ENCODE measurements around the gene ST3GAL3. TPM values are rescaled to one million over a fixed set of nuclear protein-coding genes. Genes with fewer than 3 reads are reported as not detected.
A peak's percentile ranks its signal among the peaks of the same experiment; 100 is the strongest.
"Not testable (repeated sequence)": the region's sequence is repeated elsewhere in the genome, so short reads cannot be mapped to it uniquely, and the experiment has no call there.

The ST3GAL3 gene
- polyA plus RNA-seq, 3 donors from 2014 or later, result 0.08 to 8.1 (median 3.8) TPM

GRCh38 chr1:43708002-43708410 lies 670 bp downstream of the ST3GAL3 start:
- Mint-ChIP-seq H3K4me3 (peak overlapping the region; percentile 88 to 90 (median 90)), H3K27ac (peak overlapping the region; percentile 55 to 89 (median 74)), H3K4me1 (peaks cover 19 to 23% of the 10 kb centered on the region in 2 donors), H3K27me3 (ENCODE audit: low read depth in 3 of 3) (peaks cover 2 to 5% (median 2%) of the 10 kb centered on the region in 3 donors), H3K36me3 (peaks cover 7 to 11% (median 8%) of the 10 kb centered on the region in 3 donors), H3K9me3 (no peaks in the 10 kb centered on the region)
- DNase-seq, result no peak

- Mint-ChIP-seq H3K36me3 (peaks cover 0 to 5% (median 0%) of the 10 kb centered on the region in 3 donors), H3K27ac (no peak overlapping the region), H3K27me3 (ENCODE audit: low read depth in 3 of 3) (peaks cover 1 to 2% (median 2%) of the 10 kb centered on the region in 3 donors), H3K4me3 (no peak overlapping the region), H3K9me3 (no peaks in the 10 kb centered on the region), H3K4me1 (peaks cover 22 to 23% of the 10 kb centered on the region in 2 donors)
- no peak for DNase-seq
Observed at GRCh38 chr1:43711049-43711448, 3.7 kb downstream of the ST3GAL3 start.

- H3K4me1 Mint-ChIP-seq, result peaks cover 17 to 18% of the 10 kb centered on the region in 2 donors
- no peak overlapping the region for H3K4me3 Mint-ChIP-seq
- peaks cover 1 to 2% (median 2%) of the 10 kb centered on the region in 3 donors for H3K27me3 Mint-ChIP-seq (ENCODE audit: low read depth in 3 of 3)
- no peaks in the 10 kb centered on the region for H3K9me3 Mint-ChIP-seq
- H3K36me3 Mint-ChIP-seq, result peaks cover 0 to 5% (median 0%) of the 10 kb centered on the region in 3 donors
- DNase-seq, result no peak
- no peak overlapping the region for H3K27ac Mint-ChIP-seq
Observed at GRCh38 chr1:43711524-43712386, 4.4 kb downstream of the ST3GAL3 start.

GRCh38 chr1:43716559-43717281 lies 9.4 kb downstream of the ST3GAL3 start:
- Mint-ChIP-seq H3K9me3 (no peaks in the 10 kb centered on the region), H3K27me3 (ENCODE audit: low read depth in 3 of 3) (no peaks in the 10 kb centered on the region), H3K27ac (peak overlapping the region in 1 of 6 donors; percentile 1), H3K4me3 (no peak overlapping the region), H3K36me3 (no peaks in the 10 kb centered on the region), H3K4me1 (peaks cover 0 to 3% of the 10 kb centered on the region in 2 donors)
- DNase-seq, result no peak

GRCh38 chr1:43719063-43719462 lies 11.7 kb downstream of the ST3GAL3 start:
- no peaks in the 10 kb centered on the region for H3K9me3 Mint-ChIP-seq
- H3K27ac Mint-ChIP-seq, result no peak overlapping the region
- no peak for DNase-seq
- H3K4me3 Mint-ChIP-seq, result no peak overlapping the region
- peaks cover 0 to 3% of the 10 kb centered on the region in 2 donors for H3K4me1 Mint-ChIP-seq
- no peaks in the 10 kb centered on the region for H3K36me3 Mint-ChIP-seq
- peaks cover 0 to 2% (median 0%) of the 10 kb centered on the region in 3 donors for H3K27me3 Mint-ChIP-seq (ENCODE audit: low read depth in 3 of 3)

GRCh38 chr1:43719670-43720419 lies 12.5 kb downstream of the ST3GAL3 start:
- not testable (repeated sequence) for H3K27ac Mint-ChIP-seq; H3K27me3 Mint-ChIP-seq (ENCODE audit: low read depth in 3 of 3)

GRCh38 chr1:43722810-43723209 lies 15.5 kb downstream of the ST3GAL3 start:
- H3K27me3 Mint-ChIP-seq (ENCODE audit: low read depth in 3 of 3), result peaks cover 0 to 2% (median 1%) of the 10 kb centered on the region in 3 donors
- no peak overlapping the region for H3K27ac Mint-ChIP-seq
- no peaks in the 10 kb centered on the region for H3K36me3 Mint-ChIP-seq
- H3K9me3 Mint-ChIP-seq, result no peaks in the 10 kb centered on the region
- DNase-seq, result no peak
- no peak overlapping the region for H3K4me3 Mint-ChIP-seq
- H3K4me1 Mint-ChIP-seq, result peaks cover 0 to 6% of the 10 kb centered on the region in 2 donors

More at GRCh38 chr1:43719670-43720419, 12.5 kb downstream of the ST3GAL3 start:
- not testable (repeated sequence) for DNase-seq, H3K4me1 Mint-ChIP-seq, H3K4me3 Mint-ChIP-seq, H3K36me3 Mint-ChIP-seq, H3K9me3 Mint-ChIP-seq

GRCh38 chr1:43729816-43730463 lies 22.6 kb downstream of the ST3GAL3 start:
- H3K27ac Mint-ChIP-seq, result no peak overlapping the region
- H3K27me3 Mint-ChIP-seq (ENCODE audit: low read depth in 3 of 3), result no peaks in the 10 kb centered on the region
- H3K4me1 Mint-ChIP-seq, result no peaks in the 10 kb centered on the region
- no peaks in the 10 kb centered on the region for H3K9me3 Mint-ChIP-seq
- DNase-seq, result no peak
- peaks cover 2 to 3% (median 3%) of the 10 kb centered on the region in 3 donors for H3K36me3 Mint-ChIP-seq
- H3K4me3 Mint-ChIP-seq, result no peak overlapping the region

GRCh38 chr1:43731867-43732531 lies 24.7 kb downstream of the ST3GAL3 start:
- Mint-ChIP-seq H3K36me3 (peaks cover 8 to 17% (median 11%) of the 10 kb centered on the region in 3 donors), H3K27me3 (ENCODE audit: low read depth in 3 of 3) (no peaks in the 10 kb centered on the region), H3K27ac (no peak overlapping the region), H3K4me1 (peaks cover under 1 to 5% of the 10 kb centered on the region in 2 donors), H3K4me3 (no peak overlapping the region), H3K9me3 (no peaks in the 10 kb centered on the region)
- DNase-seq, result no peak

- peaks cover 5 to 18% (median 11%) of the 10 kb centered on the region in 3 donors for H3K36me3 Mint-ChIP-seq
- DNase-seq, result no peak
- no peaks in the 10 kb centered on the region for H3K27me3 Mint-ChIP-seq (ENCODE audit: low read depth in 3 of 3)
- H3K4me3 Mint-ChIP-seq, result no peak overlapping the region
- peaks cover 1 to 7% of the 10 kb centered on the region in 2 donors for H3K4me1 Mint-ChIP-seq
- no peaks in the 10 kb centered on the region for H3K9me3 Mint-ChIP-seq
- H3K27ac Mint-ChIP-seq, result no peak overlapping the region
Observed at GRCh38 chr1:43736819-43737218, 29.5 kb downstream of the ST3GAL3 start.

GRCh38 chr1:43742026-43742425 lies 34.7 kb downstream of the ST3GAL3 start:
- Mint-ChIP-seq H3K36me3 (peaks cover 0 to 5% (median 0%) of the 10 kb centered on the region in 3 donors), H3K4me3 (no peak overlapping the region), H3K27ac (no peak overlapping the region), H3K27me3 (ENCODE audit: low read depth in 3 of 3) (peaks cover 0 to 2% (median 0%) of the 10 kb centered on the region in 3 donors), H3K4me1 (peaks cover 2% of the 10 kb centered on the region in 2 donors), H3K9me3 (no peaks in the 10 kb centered on the region)
- no peak for DNase-seq

- Mint-ChIP-seq H3K9me3 (no peaks in the 10 kb centered on the region), H3K4me1 (peaks cover 0 to 1% of the 10 kb centered on the region in 2 donors), H3K4me3 (no peak overlapping the region), H3K36me3 (peaks cover 0 to 3% (median 0%) of the 10 kb centered on the region in 3 donors), H3K27ac (no peak overlapping the region), H3K27me3 (ENCODE audit: low read depth in 3 of 3) (peaks cover 0 to 2% (median 0%) of the 10 kb centered on the region in 3 donors)
- DNase-seq, result no peak
Observed at GRCh38 chr1:43743206-43743605, 35.9 kb downstream of the ST3GAL3 start.

Measured in immature natural killer cell (primary cell).